NOMO-1 treated with dmso at 0.1 percent for 144 hours (cell line): ENCODE results near the gene JAKMIP1.

ENCODE experiments used
- DNase-seq: peaks from one replicate; lab custom pipeline; 2025; ENCODE audit not compliant: unreplicated experiment; lab: John Stamatoyannopoulos, UW

The JAKMIP1 gene

DNA sequence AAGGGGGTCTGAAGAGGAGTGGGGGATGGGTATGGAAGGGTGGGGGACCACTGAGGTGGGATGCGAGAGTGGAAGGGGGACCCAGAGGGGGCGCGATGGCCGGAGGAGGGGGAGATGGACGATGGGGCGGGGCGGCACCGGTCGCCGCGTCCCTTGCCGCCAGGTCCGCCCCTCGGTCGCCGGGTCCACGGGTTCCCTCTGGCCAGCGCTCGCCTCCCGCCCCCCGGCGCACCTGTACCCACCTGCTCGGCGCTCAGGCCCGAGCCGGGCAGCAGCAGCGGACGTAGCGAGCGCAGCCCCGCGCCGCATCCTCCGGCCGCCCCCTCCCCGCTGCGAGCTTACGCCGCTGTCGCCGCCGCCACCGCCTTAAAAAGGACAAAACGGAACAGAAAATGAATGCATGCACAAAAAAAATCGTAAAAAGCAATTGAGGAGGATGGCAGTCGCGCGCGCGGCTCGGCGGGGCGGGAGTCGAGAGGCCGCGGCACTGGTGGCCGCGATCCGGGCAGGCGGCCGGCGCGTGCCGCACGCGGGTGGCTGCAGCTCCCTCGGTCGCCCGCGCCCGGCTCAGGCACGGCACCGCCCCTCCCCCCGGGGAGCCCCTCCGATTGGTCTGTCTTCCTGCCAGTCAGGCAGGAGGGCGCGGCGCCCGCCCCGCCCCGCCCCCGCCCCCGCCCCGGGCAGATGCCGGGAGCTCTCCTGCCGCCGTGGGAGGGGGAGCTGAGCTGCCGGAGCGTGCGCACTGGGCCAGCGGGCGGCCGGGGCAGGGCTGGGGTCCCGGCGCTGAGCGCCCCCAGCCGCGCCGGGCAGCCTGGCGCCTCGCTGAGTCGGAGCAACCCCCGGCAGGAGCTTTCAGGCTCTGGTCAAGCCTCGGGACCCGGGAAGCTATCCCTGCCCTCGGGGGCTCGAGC is at the start of gene JAKMIP1:
TSS of gene JAKMIP1 (minus strand) at position 539 of the 911 bp plus-strand sequence. CDS start 87,699 bp downstream, outside the sequence.
- DNase-seq, result no peak

DNA sequence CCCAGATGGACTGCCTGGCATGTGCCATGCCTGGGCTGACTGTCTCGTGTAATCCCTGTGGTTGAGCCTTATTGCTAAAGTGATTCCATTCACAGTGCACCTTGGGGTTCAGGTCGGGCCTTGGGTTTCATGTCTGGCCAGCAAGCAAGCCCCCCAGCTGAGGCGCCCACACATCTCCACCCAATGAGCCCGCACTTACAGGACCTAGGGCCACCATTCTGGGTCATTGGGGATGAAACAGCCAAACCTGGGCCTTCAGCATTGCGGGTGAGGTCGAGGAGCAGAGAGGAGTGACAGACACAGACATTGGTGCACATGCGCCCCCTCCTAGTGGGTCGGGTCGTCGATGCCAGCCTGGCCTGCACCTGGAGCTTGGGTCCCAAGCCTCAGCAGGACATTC is 48.0 kb upstream of the JAKMIP1 start:
- DNase-seq, result no peak

DNA sequence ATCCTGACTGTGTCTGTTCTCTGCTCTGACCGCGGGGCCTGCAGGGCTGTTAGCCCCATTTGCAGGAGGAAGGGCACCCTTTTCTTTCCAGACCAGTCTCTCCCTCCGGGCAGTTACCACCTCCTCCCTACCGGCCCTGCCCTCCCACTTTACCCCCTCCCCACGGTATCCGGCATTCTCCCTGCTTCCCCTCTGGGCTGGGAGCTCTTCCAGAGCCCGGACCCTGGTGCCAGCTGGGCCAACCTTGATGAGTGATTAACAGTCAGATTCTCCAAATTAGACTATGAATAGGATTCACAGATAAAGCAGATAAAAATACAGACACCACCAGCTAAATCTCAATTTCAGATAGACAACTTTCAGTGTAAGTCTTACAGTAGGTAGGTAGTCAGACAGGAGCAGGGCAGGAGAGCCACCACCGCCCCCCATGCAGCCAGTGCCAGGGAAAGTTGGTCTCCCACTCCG is 45.9 kb upstream of the JAKMIP1 start:
- DNase-seq, result no peak

DNA sequence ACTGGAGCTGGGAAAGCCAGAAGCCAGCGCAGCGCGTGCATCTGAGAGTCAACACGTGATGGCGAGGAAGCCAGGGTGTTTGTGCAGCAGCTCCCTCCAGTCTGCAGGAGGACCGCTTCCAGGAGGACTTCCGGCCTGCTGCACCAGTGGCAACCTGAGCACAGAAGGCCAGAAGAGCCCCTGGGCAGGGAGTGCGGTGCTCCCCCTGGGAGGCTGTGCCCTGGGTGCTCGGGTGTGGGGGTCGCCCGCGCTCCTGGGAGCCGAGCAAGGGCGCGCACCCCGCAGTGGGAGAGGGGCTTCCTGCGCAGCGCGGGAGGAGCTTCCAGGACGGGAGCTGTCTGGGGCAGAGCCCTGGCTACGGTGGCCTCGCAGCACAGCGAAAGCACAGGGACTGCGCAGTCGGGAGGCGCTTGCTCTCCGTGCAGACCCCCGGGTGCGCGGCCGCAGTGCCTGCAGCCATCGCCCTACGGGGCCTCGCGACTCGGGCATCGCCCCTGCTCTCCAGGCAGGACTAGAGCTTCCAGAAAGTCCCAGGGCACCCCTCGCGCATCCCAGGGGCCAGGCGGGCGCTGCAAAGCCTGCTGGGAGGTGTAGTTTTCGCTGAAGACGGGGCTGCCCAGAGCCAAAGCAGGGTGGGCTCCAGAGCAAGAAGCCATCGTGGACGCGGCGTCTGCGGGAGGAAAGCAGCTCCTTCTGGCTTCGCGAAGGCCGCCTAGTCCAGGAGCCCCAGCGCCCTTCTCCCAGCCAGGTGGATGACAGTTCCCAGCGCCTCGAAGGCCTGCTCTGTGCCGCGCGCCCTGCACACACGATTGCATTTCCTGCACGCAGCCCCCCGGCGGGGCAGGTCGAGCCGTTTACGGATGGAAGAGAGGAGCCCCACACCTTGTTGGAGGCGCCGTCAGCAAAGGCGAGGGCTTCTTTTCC is 45.2 kb upstream of the JAKMIP1 start:
- no peak for DNase-seq

DNA sequence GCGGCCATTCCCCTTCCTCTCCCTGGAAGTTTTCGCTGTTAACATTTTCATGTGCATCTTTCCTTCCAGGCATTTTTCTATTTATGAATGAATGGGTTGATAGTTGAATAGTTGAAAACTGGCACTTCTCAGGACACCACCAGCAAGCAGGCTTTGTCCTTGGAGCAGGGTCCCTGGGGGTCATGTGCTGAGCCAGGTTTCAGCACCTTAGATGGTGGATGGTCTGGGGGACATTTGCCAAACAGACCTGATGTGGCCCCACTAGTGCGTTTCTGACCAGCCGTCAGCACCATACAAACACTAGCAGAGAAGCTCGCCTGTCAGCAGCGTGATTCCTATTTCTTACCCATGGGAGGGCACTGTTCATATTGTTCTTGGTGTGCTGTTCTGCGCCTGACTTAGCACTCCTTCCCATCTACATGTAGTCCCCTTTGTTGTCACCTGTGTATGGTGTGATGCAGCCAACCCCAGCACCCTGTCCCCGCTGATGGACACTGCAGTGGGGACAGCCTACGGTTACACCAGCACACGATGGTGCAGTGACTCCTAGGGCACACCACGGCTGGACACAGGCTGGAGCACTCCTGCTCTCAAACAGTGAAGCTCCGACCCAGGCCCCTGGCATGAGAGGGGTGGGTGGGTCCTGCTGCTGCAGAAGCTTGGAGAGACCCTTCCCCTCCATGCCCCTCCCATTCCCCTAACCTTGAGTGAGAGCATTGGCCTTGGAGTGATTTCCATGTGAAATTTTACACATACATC is 42.1 kb upstream of the JAKMIP1 start:
- DNase-seq, result no peak

DNA sequence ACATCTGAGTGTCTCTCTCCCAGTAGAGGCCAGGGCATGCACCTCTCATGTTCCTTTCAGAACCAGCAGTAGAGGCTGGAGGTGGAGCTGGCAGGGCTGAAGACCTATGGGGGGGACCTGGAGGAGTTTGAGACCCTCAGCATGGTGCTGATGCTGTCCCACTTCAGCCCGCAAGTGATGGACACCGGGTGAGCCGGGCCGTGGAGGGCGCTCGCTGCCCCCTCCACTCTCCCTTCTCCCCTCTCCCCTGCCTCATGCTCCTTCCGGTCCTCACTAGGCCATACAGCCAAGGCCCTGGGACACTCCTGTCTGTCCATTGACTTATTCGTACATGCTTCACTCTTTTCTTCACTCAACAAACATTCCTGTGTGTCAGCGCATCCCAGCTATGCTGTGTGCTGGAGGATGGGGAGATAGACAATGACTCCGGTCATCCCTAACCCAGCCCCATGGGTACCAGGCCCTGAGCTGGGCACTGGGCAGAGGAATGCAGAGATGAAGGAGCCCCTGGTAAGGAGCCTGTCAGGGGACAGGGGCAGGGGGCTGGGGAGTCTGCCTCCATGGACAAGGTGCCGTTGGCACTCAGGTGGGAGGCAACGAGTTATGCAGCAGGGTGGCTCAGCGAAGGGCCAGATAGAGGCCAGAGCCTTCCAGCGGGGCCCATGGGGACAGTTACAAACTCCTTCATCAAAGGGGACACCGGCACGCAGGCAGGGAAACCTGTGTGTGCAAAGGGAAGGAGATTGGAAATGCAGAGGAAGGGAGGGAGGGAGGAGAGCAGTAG is 40.9 kb upstream of the JAKMIP1 start:
- no peak for DNase-seq

DNA sequence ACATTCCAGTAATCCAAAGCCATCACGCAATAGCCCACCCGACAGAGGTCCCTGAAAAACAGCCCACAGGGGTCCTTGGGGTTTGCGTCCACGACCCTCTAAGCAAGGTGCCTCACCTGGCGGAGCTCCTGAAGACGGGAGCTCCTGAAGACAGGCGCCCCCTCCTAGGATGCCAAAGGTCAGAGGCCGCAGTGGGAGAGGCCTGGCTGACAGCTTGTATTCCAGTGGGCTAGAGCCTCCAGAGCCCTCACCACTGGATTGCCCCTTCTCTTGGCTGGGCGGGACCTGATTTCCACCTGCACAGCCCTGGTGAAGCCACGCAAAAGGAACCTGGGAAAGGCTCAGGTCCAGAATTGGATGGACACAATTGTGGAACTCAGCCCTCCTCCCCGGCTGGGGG is 39.6 kb upstream of the JAKMIP1 start:
- DNase-seq, result no peak

DNA sequence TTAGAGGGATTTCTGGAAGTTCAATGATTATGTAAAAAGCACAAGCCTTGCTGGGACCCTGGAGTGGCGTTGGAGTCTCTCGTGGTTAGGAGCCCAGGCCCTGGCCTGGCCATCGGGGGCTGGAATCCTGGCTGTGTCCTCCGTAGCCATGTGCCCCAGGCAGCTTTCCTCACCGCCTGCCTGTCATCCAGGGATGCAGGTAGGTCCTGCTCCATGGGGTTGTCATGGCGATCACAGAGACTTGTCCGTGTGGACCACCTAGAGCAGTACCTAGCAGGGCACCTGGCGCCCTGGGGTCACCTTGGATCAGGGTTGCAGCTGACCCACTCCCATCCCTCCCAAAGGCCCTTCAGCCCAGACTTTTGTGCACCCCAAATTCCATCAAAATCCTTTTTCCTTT is 39.1 kb upstream of the JAKMIP1 start:
- DNase-seq, result no peak

DNA sequence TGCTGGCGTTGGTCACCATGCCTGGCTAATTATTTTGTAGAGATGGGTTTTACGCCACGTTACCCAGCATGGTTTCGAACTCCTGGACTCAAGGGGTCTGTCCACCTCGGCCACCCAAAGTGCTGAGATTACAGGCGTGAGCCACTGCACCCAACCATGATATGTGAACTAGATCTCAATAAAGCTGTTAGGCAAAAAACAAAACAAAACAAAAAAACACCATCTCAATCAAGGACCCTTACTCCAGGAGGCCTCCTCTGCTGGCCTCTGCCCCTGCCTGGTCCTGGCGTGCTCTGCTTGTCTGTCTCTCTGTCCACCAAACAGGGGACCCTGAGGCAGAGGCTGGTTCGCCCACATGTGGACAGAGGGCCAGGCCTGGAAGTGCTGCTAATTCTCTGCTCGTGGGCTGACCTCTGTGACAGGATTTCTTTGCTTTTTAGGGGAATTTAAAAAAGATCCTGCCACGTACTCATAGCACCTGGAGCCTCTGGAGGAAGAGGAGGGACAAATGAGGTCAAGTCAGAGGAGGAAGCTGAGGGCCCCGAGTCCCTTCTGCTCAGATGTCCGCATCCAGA is 36.6 kb upstream of the JAKMIP1 start:
- no peak for DNase-seq

DNA sequence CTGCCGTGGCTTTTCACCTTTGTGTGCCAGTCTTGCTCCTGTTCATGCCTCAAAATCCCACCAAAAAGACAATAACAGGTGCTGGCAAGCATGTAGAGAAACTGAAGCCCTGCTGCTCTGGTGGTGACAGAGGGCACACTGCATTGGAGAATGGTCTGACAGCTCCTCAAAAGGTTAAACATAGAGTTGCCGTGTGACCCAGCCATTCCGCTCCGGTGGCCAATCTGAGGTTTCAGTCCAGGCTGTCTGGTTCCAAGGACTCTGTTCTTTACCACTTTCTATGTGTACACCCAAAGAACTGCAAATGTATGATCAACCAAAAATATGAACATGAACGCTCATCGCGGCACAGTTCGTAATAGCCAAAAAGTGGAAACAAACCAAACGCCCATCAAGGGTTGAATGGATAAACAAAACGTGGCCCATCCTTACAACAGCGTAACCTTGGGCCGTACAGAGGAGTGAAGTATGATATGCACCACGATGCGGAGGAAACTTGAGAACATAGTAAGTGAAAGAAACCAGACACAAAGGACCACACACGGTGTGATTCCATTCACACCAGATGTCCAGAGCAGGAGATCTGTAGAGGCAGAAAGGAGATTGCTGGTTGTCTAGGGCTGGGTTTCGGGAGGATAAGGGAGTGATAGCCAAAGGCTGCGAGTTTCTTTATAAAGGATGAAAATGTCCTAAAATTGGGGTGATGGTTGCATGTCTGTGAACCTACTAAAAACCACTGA is 35.7 kb upstream of the JAKMIP1 start:
- DNase-seq, result no peak

DNA sequence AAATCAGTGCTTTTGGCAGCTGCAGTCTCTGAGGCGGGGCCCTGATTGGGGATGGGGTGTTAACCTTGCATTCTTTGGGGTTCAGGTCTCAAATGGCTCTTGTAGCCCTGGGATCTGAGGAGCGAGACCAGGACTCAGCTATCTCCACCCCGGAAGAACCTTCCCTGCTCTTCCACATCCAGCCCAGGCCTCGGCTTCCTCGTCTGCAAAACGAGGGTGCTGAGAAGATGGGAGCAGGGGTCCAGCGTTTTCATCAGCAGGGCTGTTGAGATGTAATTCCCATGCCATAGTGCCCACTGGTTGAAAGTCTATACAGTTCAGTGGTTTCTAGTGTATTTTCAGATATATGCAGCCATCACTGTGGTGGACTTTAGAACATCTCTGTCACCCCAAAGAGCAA is 34.7 kb upstream of the JAKMIP1 start:
- DNase-seq, result no peak

DNA sequence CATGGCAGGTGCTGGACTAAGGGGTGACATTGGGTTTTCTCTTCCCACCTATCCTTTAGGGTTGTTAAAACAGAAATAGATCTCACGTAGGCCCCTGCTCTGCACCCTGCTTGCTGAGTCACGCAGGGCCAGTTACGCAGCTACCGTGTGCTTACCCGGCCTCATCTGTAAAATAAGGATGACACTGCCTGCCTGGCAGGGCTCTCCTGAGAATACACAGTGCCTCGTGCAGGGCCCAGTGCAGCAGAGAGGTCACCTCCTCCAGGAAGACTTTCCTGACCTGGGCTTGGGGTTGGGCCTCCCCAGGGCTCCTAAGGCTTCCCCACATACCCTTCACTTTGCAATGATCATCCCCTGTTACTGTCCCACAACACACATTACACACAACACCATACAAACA is 33.6 kb upstream of the JAKMIP1 start:
- no peak for DNase-seq

DNA sequence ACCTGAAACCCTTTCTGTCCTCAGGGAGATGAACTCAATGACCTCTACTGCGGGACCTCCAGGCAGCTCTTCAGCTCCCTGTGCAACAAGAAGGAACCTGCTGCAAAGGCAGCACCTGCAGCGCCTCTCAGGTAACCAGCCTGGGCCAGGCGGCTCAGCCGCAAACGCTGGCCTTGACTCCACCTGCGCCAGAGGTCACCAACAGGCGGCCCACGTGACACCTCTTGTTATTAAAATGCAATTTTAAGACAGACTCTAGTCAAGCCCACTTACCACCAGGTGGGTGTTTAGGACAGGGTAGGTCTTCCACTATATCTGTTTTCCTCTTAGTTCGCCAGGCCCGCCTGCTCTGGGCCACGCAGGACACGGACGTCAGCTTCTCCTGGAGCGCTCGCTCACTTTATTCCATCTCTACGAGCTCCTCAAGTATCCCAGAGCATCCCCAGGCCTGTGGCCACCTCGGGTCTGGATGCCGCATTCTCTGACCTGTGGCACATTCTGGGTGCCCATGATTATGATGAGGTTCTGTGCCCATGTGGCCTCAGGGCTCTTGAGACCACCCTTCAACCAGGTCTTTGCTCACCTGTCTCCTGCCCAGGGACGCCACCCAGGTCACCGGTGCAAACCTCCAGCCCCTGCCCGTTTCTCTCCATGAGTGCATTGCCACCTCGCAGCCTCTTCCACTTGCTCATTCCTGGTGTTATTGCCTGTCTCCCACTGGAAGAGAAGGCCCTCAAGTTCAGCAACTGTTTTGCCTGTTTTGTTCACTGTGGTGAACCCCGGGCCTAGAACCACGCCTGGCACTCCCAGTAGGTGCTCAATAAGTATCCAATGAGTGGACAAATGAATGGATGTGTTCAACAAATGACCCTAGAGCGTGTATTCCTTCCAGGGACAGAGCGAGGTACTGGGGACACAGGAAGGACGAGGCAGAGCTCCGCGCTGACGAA is 32.8 kb upstream of the JAKMIP1 start:
- DNase-seq, result no peak

DNA sequence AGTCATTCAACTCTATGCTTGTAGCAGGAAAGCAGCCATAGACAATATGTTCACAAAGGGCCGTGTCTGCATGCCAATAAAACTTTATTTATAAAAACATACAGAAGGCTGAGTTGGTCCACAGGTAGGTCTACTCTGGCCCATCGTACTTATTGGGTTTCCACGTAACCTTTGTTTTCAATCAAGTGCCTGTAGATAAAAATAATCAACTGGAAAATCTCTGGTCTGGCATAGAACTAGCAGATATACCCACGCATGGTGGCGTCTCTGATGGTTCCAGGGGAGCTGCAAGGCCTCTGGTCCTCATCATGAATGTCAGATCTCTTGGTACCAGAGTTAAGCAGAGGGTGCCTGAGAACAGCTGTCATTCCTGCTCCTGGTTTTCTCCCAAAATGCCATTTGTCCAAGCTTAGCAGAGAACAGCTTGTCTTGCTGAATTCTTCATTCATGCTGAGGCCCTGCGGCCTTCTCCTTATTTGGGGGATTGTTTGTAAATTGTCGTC is 31.4 kb upstream of the JAKMIP1 start:
- no peak for DNase-seq

DNA sequence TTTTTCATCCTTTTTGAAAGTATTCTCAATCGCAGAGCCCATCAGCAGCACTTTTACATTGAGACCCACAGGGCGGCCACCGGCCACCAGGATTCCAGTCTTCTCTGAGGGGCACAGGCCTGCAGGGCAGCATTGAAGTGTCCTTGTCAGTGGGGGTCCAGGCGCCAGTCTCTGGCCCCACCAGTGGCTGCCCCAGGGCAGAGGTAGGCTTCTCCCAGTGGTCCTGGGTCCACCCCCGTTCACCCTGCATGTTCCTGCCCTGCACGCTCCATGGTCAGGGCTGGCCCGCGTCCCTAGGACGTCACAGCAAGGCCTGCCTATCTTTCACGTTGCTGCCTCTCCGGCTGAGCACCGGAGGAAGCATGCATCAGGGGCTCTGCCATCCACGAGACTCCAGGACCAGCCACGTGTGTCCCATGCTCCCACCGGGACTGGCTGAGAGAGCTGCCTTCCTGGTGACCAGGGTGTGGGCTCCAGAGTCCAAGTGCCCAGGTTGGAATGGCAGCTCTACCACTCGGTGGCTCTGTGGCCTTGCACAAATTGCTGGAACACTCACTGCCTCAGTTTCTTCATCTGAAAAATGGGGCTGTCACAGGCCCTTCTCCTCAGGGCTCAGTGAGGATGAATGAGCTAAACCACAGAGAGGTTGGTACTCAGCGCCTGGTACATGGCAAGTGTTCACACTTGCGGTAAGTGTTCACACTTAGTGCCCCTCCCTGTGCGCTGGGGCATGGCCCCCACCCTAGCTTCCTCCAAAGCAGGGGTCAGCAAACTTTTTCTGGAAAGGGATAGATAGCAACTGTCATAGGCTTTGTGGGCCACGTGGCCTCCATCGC is 30.7 kb upstream of the JAKMIP1 start:
- no peak for DNase-seq

DNA sequence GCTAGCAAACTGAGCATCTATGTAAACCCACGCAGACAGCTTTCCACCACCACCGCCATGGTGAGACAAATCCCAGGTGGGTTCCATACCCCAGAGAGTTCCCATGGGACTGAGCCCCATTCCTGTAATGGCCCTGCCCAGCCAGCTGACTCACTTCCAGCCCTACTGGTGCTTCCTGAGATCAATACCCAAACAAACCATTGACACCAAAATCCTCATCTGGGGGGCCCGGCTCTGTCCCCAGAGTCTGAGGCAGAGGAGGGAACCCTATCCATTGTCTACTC is 30.1 kb upstream of the JAKMIP1 start:
- DNase-seq, result no peak
